Calu3 (cell line): ENCODE results near the gene TLE6. TPM values are rescaled to one million over a fixed set of nuclear protein-coding genes. Genes with fewer than 3 reads are reported as not detected.
"Not testable (repeated sequence)": the region's sequence is repeated elsewhere in the genome, so short reads cannot be mapped to it uniquely, and the experiment has no call there.

ENCODE experiments used
- BruUV-seq: library from RNA; stranded (reverse); fragments of 400-500 nt; replicated peaks from 2 replicates; lab custom pipeline; 2021; lab: Mats Ljungman, UMichigan
- CTCF ChIA-PET: fragments of 300-600 bp; sonication (Branson Sonifier 250); formaldehyde crosslinking; loops from one replicate; lab custom pipeline; 2022; ENCODE audit warnings: antibody characterized with exemption; lab: Charles Lee
- DNase-seq: peaks from one replicate; pipeline ENCODE4 v3.0.0; 2022
- H3K27ac Mint-ChIP-seq: one replicate; pipeline ENCODE4 v1.8.0; 2022; ENCODE audit warnings: mixed read lengths; ENCODE audit not compliant: unreplicated experiment
- H3K27me3 Mint-ChIP-seq: one replicate; pipeline ENCODE4 v1.8.0; 2022; ENCODE audit warnings: mixed read lengths; ENCODE audit not compliant: unreplicated experiment
- H3K36me3 Mint-ChIP-seq: one replicate; pipeline ENCODE4 v1.8.0; 2022; ENCODE audit warnings: mild to moderate bottlenecking, moderate library complexity, mixed read lengths; ENCODE audit not compliant: insufficient read depth, unreplicated experiment
- H3K4me1 Mint-ChIP-seq: one replicate; pipeline ENCODE4 v1.8.0; 2022; ENCODE audit warnings: mild to moderate bottlenecking, low read depth, mixed read lengths; ENCODE audit not compliant: unreplicated experiment
- H3K4me3 Mint-ChIP-seq: one replicate; pipeline ENCODE4 v1.8.0; 2022; ENCODE audit warnings: mild to moderate bottlenecking, low read depth, moderate library complexity, mixed read lengths; ENCODE audit not compliant: unreplicated experiment
- H3K9me3 Mint-ChIP-seq: one replicate; pipeline ENCODE4 v1.8.0; 2022; ENCODE audit warnings: low read depth, mixed read lengths; ENCODE audit not compliant: unreplicated experiment
- CTCF ChIP-seq: fragments of 200-600 bp; IDR thresholded peaks from one replicate; pipeline ENCODE4 v1.8.0; 2022; ENCODE audit warnings: antibody characterized with exemption; ENCODE audit not compliant: unreplicated experiment
- intact Hi-C: fragments of 100-400 bp; cut with micrococcal nuclease; formaldehyde crosslinking; loops from one replicate; pipeline ENCODE4 v1.10.0; 2022; ENCODE audit not compliant: unreplicated experiment
- total RNA-seq: library from RNA; stranded (reverse); gene quantifications from 2 replicates; pipeline ENCODE4 v1.2.3, GENCODE V29; 2022

The TLE6 gene
- total RNA-seq, 1 experiment from 2014 or later: 2.1 TPM

DNA sequence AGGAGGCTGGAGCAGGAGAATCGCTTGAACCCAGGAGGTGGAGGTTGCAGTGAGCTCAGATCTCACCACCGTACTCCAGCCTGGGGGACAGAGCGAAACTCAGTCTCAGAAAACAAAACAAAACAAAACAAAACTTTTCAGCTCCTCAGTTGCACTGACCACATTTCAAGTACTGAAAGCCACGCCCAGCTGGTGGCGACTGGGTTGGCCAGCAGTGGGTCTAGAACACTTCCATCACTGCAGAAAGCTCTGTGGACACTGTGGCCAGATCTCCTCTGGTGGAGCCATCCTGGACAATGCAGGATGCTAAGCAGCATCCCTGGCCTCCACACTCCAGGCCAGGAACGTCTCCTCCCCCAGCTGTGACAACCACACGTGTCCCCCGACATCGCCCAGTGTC lies 30.6 kb downstream of the TLE6 start:
- Mint-ChIP-seq H3K4me1 (no peaks in the 10 kb centered on the region), H3K27me3 (no peaks in the 10 kb centered on the region), H3K36me3 (no peaks in the 10 kb centered on the region), H3K27ac (no peak overlapping the region), H3K4me3 (no peak overlapping the region), H3K9me3 (no peaks in the 10 kb centered on the region)
- BruUV-seq: no TSS peak
- no peak for DNase-seq
- CTCF ChIA-PET: no interaction called here
- TF ChIP-seq CTCF: no peak
- intact Hi-C loops: no loop called here

GRCh38 chr19:3008994-3009393 lies 31.6 kb downstream of the TLE6 start:
- BruUV-seq: no TSS peak
- H3K4me3 Mint-ChIP-seq: no peak overlapping the region

GRCh38 chr19:3010871-3011270 lies 33.5 kb downstream of the TLE6 start:
- BruUV-seq: no TSS peak
- TF ChIP-seq CTCF: no peak
- Mint-ChIP-seq H3K27ac (no peak overlapping the region), H3K4me3 (no peak overlapping the region), H3K9me3 (no peaks in the 10 kb centered on the region), H3K27me3 (no peaks in the 10 kb centered on the region), H3K4me1 (no peaks in the 10 kb centered on the region), H3K36me3 (no peaks in the 10 kb centered on the region)
- intact Hi-C loops: no loop called here
- CTCF ChIA-PET: no interaction called here
- no peak for DNase-seq

More at GRCh38 chr19:3008994-3009393, 31.6 kb downstream of the TLE6 start:
- H3K4me1 Mint-ChIP-seq: no peaks in the 10 kb centered on the region
- H3K36me3 Mint-ChIP-seq: no peaks in the 10 kb centered on the region
- TF ChIP-seq CTCF: no peak
- intact Hi-C loops: no loop called here
- no peak overlapping the region for H3K27ac Mint-ChIP-seq
- H3K9me3 Mint-ChIP-seq: no peaks in the 10 kb centered on the region
- no peaks in the 10 kb centered on the region for H3K27me3 Mint-ChIP-seq
- CTCF ChIA-PET: no interaction called here
- no peak for DNase-seq

GRCh38 chr19:3012059-3012458 lies 34.7 kb downstream of the TLE6 start:
- DNase-seq, H3K36me3 Mint-ChIP-seq, H3K4me1 Mint-ChIP-seq, H3K4me3 Mint-ChIP-seq, H3K27me3 Mint-ChIP-seq, CTCF ChIA-PET, H3K9me3 Mint-ChIP-seq, BruUV-seq, H3K27ac Mint-ChIP-seq, intact Hi-C loops: not testable (repeated sequence)

DNA sequence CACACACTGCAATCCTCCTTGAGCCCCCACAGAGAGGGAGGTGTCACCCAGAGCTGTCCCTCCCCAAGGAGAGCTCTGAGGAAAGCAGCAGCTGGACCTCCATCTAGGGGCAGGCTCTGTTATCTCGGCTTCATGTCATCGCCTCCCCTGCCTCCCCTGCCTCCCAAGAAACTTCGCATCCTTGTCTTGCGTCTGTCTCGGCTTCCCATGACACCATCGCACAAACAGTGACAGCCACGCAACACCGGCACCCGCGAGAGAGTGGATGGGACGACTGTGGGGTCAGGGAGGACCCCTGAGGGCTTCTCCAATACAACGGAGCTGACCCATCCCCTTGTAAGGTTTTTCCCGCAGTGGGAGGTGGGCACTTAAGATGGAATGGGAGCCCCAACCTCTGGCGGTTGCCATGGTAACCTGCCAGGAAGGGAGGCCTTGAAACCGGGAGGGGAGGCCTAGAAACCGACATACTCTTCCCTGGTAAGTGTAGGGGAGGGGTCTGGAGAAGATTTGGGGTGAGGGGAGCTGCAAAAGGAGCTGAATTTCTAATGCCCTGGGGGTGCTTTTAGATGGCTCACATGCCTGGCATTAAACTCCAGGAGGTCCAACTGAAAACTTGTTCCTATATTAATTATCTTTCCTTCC lies 35.4 kb downstream of the TLE6 start:
- no peaks in the 10 kb centered on the region for H3K9me3 Mint-ChIP-seq
- H3K36me3 Mint-ChIP-seq: no peaks in the 10 kb centered on the region
- no peak for DNase-seq
- no peak overlapping the region for H3K27ac Mint-ChIP-seq
- intact Hi-C loops: no loop called here
- H3K4me1 Mint-ChIP-seq: no peaks in the 10 kb centered on the region
- no peaks in the 10 kb centered on the region for H3K27me3 Mint-ChIP-seq
- CTCF ChIA-PET: interaction anchor here (1.0 kb wide), 1 partner anchor 16 kb away, joined by 3 read pairs; no protein-coding TSS in a partner anchor
- TF ChIP-seq CTCF: no peak
- no TSS peak for BruUV-seq
- H3K4me3 Mint-ChIP-seq: no peak overlapping the region
